Testis (tissue), 3 donors: ENCODE measurements around the gene NUP98. TPM values are rescaled to one million over a fixed set of nuclear protein-coding genes. Genes with fewer than 3 reads are reported as not detected.
"Not testable (repeated sequence)": the region's sequence is repeated elsewhere in the genome, so short reads cannot be mapped to it uniquely, and the experiment has no call there.

ENCODE experiments used
- DNase-seq: peaks from one replicate; pipeline ENCODE4 v3.0.0-alpha.2; 2019
- H3K27ac ChIP-seq, 2 donors: fragments of 200-600 bp; sonication (generic); one replicate each; pipeline ENCODE4 v1.5.1; 2019
- H3K27me3 ChIP-seq: fragments of 200-600 bp; sonication (generic); one replicate; pipeline ENCODE4 v1.5.1; 2019
- H3K36me3 ChIP-seq: fragments of 200-600 bp; sonication (generic); one replicate; pipeline ENCODE4 v1.5.1; 2017; ENCODE audit warnings: low read depth; ENCODE audit errors: missing control alignments
- H3K4me1 ChIP-seq: fragments of 200-600 bp; sonication (generic); one replicate; pipeline ENCODE4 v1.5.1; 2019
- H3K4me3 ChIP-seq, 2 donors: fragments of 200-600 bp; sonication (generic); one replicate each; pipeline ENCODE4 v1.5.1; 2017 to 2019
- H3K9me3 ChIP-seq: fragments of 200-600 bp; sonication (generic); one replicate; pipeline ENCODE4 v1.5.1; 2017
- CTCF ChIP-seq, 3 experiments: fragments of 450-650 bp in 2 of 3; fragments of 200-600 bp in 1 of 3; sonication (generic) in 1 of 3; IDR thresholded peaks; one replicate each; pipeline ENCODE4 v1.5.1; 2016 to 2019; ENCODE audit warnings: antibody characterized with exemption in 3 of 3, mild to moderate bottlenecking in 2 of 3, moderate library complexity in 1 of 3
- POLR2A ChIP-seq: fragments of 450-650 bp; IDR thresholded peaks from one replicate; pipeline ENCODE4 v1.6.1; 2017; ENCODE audit warnings: antibody characterized with exemption, mild to moderate bottlenecking, moderate library complexity
- WGBS, 2 donors: methylation state at CpG; one replicate each; pipeline ENCODE4 v1.1.5; 2018; 5-methylcytosine and 5-hydroxymethylcytosine counted together
- intact Hi-C: fragments of 100-400 bp; cut with DNase I; formaldehyde crosslinking; loops from one replicate; pipeline ENCODE4 v1.15.1; 2023; ENCODE audit warnings: low total_unique reads
- polyA plus RNA-seq: library from polyadenylated mRNA; stranded (reverse); fragments of 350-450 nt; fragmentation: Illumina TruSeq; extraction: RNeasy Lipid Tissue Mini Kit (QIAGEN cat#74804); gene quantifications from one replicate; pipeline ENCODE4 v1.2.3, GENCODE V29; 2014; ENCODE audit warnings: low read depth, low replicate concordance; ENCODE audit not compliant: insufficient read depth
- total RNA-seq, 2 donors: library from RNA; depleted of rRNA; stranded (reverse); fragments of >200 nt; gene quantifications; one replicate each; pipeline ENCODE4 v1.2.3, GENCODE V29; 2016

Gene NUP98
- total and polyA plus RNA-seq, 3 donors from 2014 or later, result 211 to 354 (median 280) TPM

- Histone ChIP-seq H3K27ac (no peak overlapping the region), H3K36me3 (no peaks in the 10 kb centered on the region), H3K27me3 (no peaks in the 10 kb centered on the region), H3K4me1 (no peaks in the 10 kb centered on the region), H3K4me3 (no peak overlapping the region), H3K9me3 (no peaks in the 10 kb centered on the region)
- 72 to 78% methylated on average over 7 of the region's 7 CpGs for WGBS, 2 donors
- TF ChIP-seq CTCF (IDR thresholded peaks at IDR 0.05), result no peak
- no peak for TF ChIP-seq POLR2A
- intact Hi-C loops, result no loop called here
- no peak for DNase-seq
These were observed 21.5 kb downstream of the NUP98 start for GRCh38 chr11:3775736-3776406.

GRCh38 chr11:3773180-3773579 is 24.2 kb downstream of the NUP98 start:
- DNase-seq, result no peak
- WGBS, 2 donors, result 87 to 94% methylated on average over 4 of the region's 4 CpGs
- Histone ChIP-seq H3K27ac (no peak overlapping the region), H3K9me3 (no peaks in the 10 kb centered on the region), H3K4me1 (no peaks in the 10 kb centered on the region), H3K27me3 (no peaks in the 10 kb centered on the region), H3K36me3 (no peaks in the 10 kb centered on the region), H3K4me3 (no peak overlapping the region)
- TF ChIP-seq POLR2A (no peak), CTCF (IDR thresholded peaks at IDR 0.05) (no peak)
- intact Hi-C loops, result no loop called here

GRCh38 chr11:3767536-3767935 is 29.8 kb downstream of the NUP98 start:
- no peaks in the 10 kb centered on the region for H3K9me3 ChIP-seq
- DNase-seq, result no peak
- H3K4me1 ChIP-seq, result no peaks in the 10 kb centered on the region
- no peak for TF ChIP-seq CTCF (IDR thresholded peaks at IDR 0.05)
- no peak for TF ChIP-seq POLR2A
- no peak overlapping the region for H3K27ac ChIP-seq
- intact Hi-C loops, result no loop called here
- H3K27me3 ChIP-seq, result no peaks in the 10 kb centered on the region
- H3K4me3 ChIP-seq, result no peak overlapping the region
- no peaks in the 10 kb centered on the region for H3K36me3 ChIP-seq
- 70 to 80% methylated on average over 3 of the region's 3 CpGs for WGBS, 2 donors

- H3K27me3 ChIP-seq, H3K9me3 ChIP-seq, H3K4me3 ChIP-seq, intact Hi-C loops, H3K36me3 ChIP-seq, H3K27ac ChIP-seq, DNase-seq, H3K4me1 ChIP-seq: not testable (repeated sequence)
- WGBS, 2 donors, result 87 to 97% methylated on average over 9 of the region's 9 CpGs
These were observed 30.5 kb downstream of the NUP98 start for GRCh38 chr11:3766836-3767235.

- 92 to 97% methylated on average over 4 of the region's 4 CpGs for WGBS, 2 donors
- no peak for TF ChIP-seq POLR2A
- TF ChIP-seq CTCF (IDR thresholded peaks at IDR 0.05), result no peak
- no peak overlapping the region for H3K4me3 ChIP-seq
- no peaks in the 10 kb centered on the region for H3K9me3 ChIP-seq
- H3K36me3 ChIP-seq, result no peaks in the 10 kb centered on the region
- no peaks in the 10 kb centered on the region for H3K4me1 ChIP-seq
- DNase-seq, result no peak
- intact Hi-C loops, result no loop called here
- no peaks in the 10 kb centered on the region for H3K27me3 ChIP-seq
- no peak overlapping the region for H3K27ac ChIP-seq
These were observed 33.1 kb downstream of the NUP98 start for GRCh38 chr11:3764266-3764665.
